ENCODE data around the gene C1orf116.

The C1orf116 gene

DNA sequence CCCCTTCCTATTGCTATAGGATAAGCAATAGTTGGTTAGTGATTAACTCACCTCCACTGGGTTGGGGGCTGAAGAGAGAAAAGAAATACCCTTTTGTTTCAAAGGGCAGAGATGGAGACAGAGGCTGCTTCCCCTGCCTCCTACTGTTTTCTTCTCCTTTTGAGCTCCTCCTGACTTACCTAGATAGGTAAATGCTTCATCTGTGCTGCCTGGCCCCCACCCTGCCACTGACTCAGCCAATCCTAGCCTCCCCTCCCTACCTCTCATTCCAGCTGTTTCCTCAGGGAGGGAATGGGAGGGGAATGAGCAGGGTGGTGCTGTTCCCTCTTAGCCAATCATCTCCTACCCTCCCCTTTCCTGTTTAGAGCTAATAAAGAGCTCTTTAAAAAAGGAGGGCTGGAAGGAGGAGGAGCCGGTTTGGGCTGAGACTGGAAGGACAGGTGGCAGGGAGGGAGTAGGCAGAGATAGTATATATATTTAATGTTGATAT is at the start of gene C1orf116:
TSS of gene C1orf116 (minus strand) at position 229 of the 490 bp plus-strand sequence. CDS start 5,158 bp downstream, outside the sequence.
- DNase-seq, result no peak

DNA sequence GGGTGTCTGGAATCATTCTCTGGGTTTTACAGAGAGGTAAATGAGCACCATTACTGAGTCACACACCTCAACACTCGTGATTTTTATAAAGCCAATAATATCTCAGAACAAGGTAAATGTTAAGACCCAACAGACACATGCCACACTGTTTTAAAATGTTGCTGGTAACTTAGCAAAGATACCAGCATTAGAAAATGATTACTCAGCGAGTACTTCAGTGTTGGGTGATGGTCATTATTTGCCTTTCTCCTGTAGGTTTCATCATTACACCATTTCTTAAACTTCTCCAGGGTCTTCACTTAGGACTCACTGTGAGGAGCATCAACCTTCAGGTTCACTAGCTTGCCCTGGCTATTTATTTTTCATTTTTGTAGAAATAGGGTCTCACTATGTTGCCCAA is 49.2 kb upstream of the C1orf116 start:
- DNase-seq, result no peak

- DNase-seq, result no peak
Measured at GRCh38 chr1:207081088-207081487, 48.5 kb upstream of the C1orf116 start.

GRCh38 chr1:207079706-207080241 is 47.2 kb upstream of the C1orf116 start:
- no peak for DNase-seq

DNA sequence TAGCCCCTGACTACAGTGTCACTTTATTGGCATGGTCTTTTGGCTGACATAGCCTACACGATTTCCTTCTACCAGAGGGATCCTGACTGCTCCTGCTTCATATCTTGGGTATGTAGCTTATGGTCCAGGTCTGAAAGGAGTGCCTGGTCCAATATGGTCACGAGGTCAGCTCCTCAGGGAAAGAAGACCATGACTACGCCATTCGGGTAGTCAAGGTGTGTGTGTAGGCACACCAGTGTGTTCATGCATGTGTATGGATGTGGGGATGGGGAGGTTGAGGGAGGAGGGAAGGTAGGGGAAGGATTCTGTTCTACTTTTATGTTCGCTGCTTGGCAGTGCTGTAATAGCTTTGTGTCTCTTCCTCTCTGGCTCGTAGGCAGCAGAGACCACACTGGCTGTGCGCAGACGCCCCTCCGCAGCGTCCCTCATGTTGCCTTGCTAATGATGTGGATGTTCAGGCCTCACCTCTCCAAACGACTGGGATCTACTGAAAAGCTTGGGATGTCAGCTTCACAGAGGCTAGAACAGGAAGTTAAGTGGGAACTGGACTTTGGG is 46.1 kb upstream of the C1orf116 start:
- no peak for DNase-seq

DNA sequence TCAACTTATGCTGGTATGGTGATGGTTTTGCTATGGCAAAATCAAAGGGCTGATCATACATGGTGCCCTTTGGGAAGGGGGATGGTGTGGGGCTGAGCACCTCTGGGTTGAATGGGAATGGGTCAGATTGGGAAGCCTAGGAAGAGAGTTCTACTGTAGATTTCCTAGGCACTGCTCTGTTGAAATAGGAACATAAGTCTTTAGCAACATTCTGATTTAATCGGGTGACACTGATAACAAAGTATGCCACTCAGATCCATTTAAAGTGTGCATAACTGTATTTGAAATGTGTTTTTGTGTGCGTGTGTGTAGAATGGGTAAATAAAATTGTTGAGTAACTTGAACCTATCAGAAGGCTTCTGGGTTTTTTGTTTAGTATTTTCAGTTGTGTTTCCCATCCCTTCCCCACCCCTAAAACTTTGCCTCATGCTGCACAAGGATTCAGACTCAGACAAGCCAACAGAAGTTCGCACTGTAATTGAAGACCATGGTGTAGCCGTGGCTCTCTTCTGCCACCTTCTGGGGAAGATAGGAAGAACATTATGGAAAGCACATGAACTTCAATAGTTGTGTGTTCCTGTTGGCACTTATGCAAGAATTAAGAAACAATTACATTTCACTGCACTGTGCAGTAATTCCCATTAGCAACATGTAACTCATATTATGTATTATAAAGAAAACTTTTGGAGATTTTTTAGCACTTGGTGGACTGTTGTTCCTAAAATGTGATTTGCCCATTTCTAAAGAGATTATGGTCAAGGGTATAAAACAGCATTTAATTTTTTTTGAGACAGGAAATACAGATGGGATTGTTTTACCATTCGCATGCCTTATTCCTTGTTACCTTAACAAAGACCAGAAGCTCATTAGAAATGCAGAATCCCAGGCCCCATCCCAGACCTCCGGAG is 45.2 kb upstream of the C1orf116 start:
- peak; percentile 35 for DNase-seq

- no peak for DNase-seq
Measured at GRCh38 chr1:207077012-207077411, 44.5 kb upstream of the C1orf116 start.

- DNase-seq, result no peak
Measured at GRCh38 chr1:207076181-207076955, 43.8 kb upstream of the C1orf116 start.

DNA sequence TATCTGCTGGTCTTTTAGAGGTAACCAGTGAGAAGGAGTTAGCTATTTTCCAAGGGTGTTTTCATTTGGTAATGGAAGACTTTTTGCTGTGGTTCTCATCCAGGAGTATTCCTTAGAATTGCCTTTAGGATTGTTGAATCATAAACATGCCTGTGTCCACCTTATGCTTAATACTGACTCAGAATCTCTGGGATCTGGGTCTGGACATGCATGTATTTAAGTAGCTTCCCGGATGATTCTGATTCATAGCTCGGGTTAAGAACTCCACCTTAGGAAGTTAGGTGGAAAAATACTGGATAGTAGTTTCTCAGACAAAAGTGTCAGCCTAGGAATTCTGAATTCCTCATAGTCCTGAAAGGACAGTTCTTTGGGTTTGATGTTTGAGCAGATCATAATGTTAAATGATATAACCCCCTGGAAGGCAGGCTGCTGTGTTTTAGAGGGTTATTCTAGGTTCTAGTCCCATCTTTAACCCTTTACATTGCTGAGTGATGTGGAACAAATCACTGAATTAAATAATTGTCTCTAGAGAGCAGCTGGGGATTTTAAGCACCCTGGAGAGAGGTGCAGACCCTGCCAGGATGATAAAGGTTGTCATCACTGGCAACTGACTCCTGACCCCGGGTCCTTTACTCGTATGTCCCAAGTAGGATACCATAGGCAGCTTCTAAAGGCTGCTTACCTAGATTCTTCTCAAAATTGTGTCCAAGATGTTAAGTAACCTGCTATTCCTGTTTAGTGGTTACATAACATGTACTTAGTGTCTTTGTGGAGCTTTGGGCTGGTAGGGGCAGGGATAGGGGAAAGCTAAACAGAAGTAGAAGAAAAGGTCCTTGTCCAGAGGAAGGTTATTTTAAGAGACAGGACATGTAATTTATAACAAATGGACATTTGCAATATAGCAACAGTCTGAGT is 41.6 kb upstream of the C1orf116 start:
- DNase-seq, result no peak

GRCh38 chr1:207072233-207072632 is 39.7 kb upstream of the C1orf116 start:
- DNase-seq, result no peak

DNA sequence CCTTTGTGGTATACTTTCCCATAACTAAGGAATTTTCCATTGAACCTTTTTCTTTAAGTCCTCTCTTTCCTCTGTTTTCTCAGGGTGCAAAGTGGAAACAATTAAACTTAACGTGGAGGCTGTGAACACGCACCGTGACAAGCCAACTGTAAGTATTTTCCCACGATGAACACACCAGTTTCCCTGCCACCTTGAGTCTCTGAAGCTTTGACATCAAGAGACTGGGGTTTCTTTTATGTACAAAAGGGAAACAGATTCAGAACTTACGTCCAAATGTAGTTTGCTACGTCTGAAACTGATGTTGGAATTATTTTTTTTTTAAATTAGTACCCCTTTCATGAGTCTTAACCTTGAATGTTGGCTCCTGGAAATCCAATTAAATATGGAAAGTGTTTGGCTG is 38.9 kb upstream of the C1orf116 start:
- DNase-seq, result no peak

GRCh38 chr1:207070811-207071210 is 38.3 kb upstream of the C1orf116 start:
- no peak for DNase-seq

DNA sequence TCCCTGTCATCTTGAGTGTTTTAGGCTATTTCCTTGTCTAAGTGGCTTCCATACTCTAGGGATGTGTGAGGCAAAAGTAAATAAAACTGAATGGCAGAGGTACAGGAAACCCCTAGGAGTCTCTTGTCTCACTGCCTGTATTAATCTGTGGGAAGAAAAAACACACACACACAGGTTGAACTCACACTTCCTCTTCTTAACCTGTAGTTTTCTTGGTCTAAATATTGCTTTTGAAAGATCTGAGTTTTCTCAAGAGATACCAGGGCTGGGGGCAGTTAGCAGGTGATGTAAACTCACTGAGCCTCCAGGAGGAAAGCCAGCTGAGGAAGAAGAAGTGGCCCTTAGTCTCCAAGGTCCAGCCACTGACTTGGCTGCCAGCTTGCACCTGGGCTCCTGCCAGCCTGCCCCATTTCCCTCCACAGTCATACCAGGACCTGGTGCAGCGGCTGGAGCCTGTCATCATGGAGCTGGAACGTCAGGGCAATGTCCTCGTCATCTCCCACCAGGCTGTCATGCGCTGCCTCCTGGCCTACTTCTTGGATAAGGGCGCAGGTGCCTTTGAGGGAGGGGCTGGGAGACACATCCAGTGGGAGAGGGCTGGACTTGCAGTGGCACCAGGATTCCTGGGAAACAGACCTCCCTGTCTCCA is 37.4 kb upstream of the C1orf116 start:
- DNase-seq, result no peak

GRCh38 chr1:207069061-207069460 is 36.5 kb upstream of the C1orf116 start:
- no peak for DNase-seq

DNA sequence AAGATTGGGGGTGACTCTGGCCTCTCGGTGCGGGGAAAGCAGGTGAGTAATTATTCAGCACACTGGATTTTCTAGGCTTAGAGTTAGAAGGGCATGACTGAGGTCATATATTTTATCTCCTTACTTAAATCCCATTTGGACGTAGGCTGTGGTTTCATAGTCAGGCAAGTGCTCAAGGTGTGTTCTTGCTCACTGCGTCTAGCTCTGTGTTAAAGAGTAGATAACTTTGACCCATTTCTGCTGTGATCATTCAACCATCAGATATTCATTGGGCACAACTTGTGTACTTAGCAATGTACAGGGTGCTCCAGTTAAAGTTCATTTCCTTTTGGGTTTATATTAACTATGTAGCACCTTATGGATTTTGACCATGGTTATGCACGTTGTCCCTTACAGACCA is 35.1 kb upstream of the C1orf116 start:
- DNase-seq, result no peak

GRCh38 chr1:207067185-207067584 is 34.6 kb upstream of the C1orf116 start:
- DNase-seq, result no peak

DNA sequence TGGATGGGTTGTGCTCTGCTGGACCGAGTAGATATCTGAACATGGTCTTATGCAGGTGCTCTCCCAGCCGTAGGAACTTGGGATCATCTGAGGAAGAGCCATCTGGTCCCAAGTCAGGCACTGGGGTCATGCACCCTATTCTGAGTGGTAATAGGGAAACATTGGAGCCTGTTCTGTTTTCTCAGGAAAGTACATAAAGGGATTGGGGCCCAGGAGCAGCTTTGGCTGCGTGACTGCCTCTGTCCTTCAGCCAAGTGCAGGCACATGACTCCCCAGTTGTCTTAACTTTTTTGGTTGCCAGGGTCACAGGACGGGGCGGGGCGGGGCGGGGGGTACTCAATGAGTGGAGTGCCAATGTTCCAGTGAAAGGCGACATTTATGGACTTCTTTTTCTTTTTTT is 32.0 kb upstream of the C1orf116 start:
- no peak for DNase-seq

- no peak for DNase-seq
Measured at GRCh38 chr1:207063014-207063413, 30.5 kb upstream of the C1orf116 start.

- DNase-seq, result no peak
Measured at GRCh38 chr1:207062058-207062457, 29.5 kb upstream of the C1orf116 start.

DNA sequence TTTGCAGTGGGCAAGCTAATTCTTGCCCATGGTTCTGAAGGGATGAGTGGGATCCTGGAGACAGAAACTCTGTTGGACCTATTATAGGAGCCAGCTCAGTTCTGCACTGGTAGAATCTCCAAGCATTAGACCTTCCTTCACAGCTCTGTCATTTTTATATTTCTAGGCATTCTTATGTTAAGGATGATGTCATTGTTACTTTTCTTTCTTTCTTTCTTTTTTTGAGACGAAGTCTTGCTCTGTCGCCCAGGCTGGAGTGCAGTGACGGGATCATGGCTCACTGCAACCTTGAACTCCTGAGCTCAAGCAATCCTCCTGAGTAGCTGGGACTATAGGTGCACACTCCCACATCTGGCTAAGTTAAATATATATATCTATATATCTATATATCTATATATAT is 28.0 kb upstream of the C1orf116 start:
- no peak for DNase-seq

- DNase-seq, result no peak
Measured at GRCh38 chr1:207059881-207060280, 27.3 kb upstream of the C1orf116 start.
